Measurements from ENCODE around the gene CCL2. TPM values are rescaled to one million over a fixed set of nuclear protein-coding genes. Genes with fewer than 3 reads are reported as not detected.

CCL2 gene
- total and polyA plus RNA-seq, 2 of the 8 experiments (the other 6 are each of a cell fraction or from before 2014, with no cell fraction given): 3.0 to 3.7 TPM

DNA sequence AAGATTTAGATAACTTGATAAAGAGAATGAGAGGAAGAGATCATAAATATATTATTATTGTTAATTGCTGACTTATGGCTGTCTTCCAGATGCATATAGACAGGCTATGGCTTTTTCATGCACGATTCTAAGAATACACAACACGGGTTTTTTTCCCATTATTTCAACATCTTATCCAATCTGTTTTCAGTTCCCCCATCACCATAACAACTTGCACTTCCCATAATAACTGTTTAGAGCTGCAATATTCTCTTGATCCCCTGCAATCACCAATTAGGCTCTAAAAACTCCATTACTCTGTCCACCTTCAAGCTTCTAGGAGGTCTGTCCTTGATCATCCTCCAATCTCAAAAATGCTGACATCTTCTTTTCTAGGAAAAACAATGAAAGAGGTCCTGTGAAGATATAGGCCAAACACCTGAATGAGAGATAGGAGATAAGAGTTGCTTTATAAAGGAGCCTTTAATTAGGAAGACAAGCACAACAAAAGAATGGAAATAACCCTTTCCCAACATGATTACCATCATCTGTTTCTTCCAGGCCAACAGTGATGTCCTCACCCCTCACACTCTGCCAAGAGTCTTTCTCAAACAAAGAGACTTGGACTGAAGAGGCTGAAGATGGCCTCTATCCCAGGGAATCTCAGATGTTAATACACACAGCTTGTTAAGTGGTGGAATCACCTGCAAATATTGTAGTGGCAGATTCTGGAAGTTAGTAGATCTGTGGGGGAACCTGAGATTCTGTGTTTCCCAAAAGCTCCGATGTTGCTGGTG, 32.2 kb upstream of the CCL2 start:
- no peak overlapping the region for H3K27ac ChIP-seq (ENCODE audit: low read depth, low read length)
- H2BK5ac ChIP-seq (ENCODE audit: low read depth, low read length): no peak overlapping the region
- no peak overlapping the region for H4K8ac ChIP-seq (ENCODE audit: extremely low read depth, insufficient read depth, low read length)
- H3K23ac ChIP-seq (ENCODE audit: insufficient read length): no peak overlapping the region
- 0 out of 7 replicates have a peak, but pooled peaks cover 0 to 4% (median 0%) of the 10 kb centered on the region in 4 experiments for H3K4me1 ChIP-seq (replicated peaks in 1 of 4; ENCODE audit: control insufficient read depth in 3 of 4, insufficient read depth in 4 of 4, low read length in 3 of 4)
- TF ChIP-seq KDM4A (IDR thresholded peaks at IDR 0.05; ENCODE audit: low read depth, low read length, severe bottlenecking) (no peak), NRF1 (IDR thresholded peaks at IDR 0.05; ENCODE audit: low read depth, low read length) (no peak), KDM1A (IDR thresholded peaks at IDR 0.05; ENCODE audit: borderline replicate concordance, low read length) (no peak)
- H4K20me1 ChIP-seq (replicated peaks in 1 of 2; ENCODE audit: control insufficient read depth in 1 of 2, insufficient read depth in 2 of 2, low read length in 2 of 2): no peaks in the 10 kb centered on the region
- 93% methylated on average over 3 of the region's 3 CpGs; no CpG with 5 or more reads in 1 of the 2 experiments for WGBS, 2 experiments (ENCODE audit: extremely low coverage in 1 of 2, insufficient coverage in 1 of 2, insufficient read length in 1 of 2, insufficient replicate concordance in 2 of 2, low coverage in 1 of 2, low lambda C conversion rate in 2 of 2, missing lambda C conversion rate in 1 of 2)
- CTCF ChIA-PET (ENCODE audit: partially characterized antibody): interaction anchor here (1.5 to 2.7 kb wide), 2 partner anchors 22 to 139 kb away, joined by 6 to 17 read pairs; no protein-coding TSS in a partner anchor
- no peak overlapping the region for H3K4me2 ChIP-seq (ENCODE audit: insufficient read depth in 1 of 2, low read depth in 2 of 2, low read length in 2 of 2)
- H2BK12ac ChIP-seq (ENCODE audit: low read depth, low read length): no peak overlapping the region
- H3K56ac ChIP-seq (replicated peaks; ENCODE audit: insufficient read length, low read depth, low read length): no peak overlapping the region
- no peak overlapping the region for H4K91ac ChIP-seq (replicated peaks; ENCODE audit: insufficient read length, low read length)
- no peak overlapping the region for H3K18ac ChIP-seq (ENCODE audit: extremely low read depth, low read length)
- no peak overlapping the region for H4K5ac ChIP-seq (ENCODE audit: insufficient read length, low read depth, low read length)
- FAIRE-seq (no peak), DNase-seq (ENCODE audit: low read depth in 1 of 2, low spot score in 2 of 2) (no peak)
- H3K79me1 ChIP-seq (ENCODE audit: low read depth, low read length): no peaks in the 10 kb centered on the region
- H3K4me3 ChIP-seq (ENCODE audit: extremely low read depth in 1 of 4, insufficient read depth in 2 of 4, low read depth in 3 of 4, low read length in 4 of 4): no peak overlapping the region
- H3K9ac ChIP-seq (replicated peaks in 1 of 4; ENCODE audit: extremely low read depth in 1 of 4, low read depth in 3 of 4, low read length in 3 of 4): no peak overlapping the region
- H2AK5ac ChIP-seq (ENCODE audit: low read depth, low read length): no peak overlapping the region
- no peaks in the 10 kb centered on the region for H3K79me2 ChIP-seq (ENCODE audit: control insufficient read depth in 1 of 2, insufficient read depth in 2 of 2, low read length in 2 of 2)
- no peak overlapping the region for H3K4ac ChIP-seq (replicated peaks; ENCODE audit: insufficient read length, low read depth, low read length)
- no peak overlapping the region for H2AFZ ChIP-seq (ENCODE audit: low read length)
- H3K9me3 ChIP-seq (ENCODE audit: insufficient read depth in 2 of 2, low read depth in 1 of 2, low read length in 1 of 2): no peaks in the 10 kb centered on the region
- H3K14ac ChIP-seq (ENCODE audit: insufficient read length): no peak overlapping the region
- POLR2A ChIA-PET (ENCODE audit: partially characterized antibody): no interaction called here
- no peaks in the 10 kb centered on the region for H3K23me2 ChIP-seq (ENCODE audit: low read depth, low read length)
- no peak overlapping the region for H2BK120ac ChIP-seq (replicated peaks; ENCODE audit: low read depth, low read length)
- no peak overlapping the region for H2BK15ac ChIP-seq (ENCODE audit: low read length)
- no peaks in the 10 kb centered on the region for H3K27me3 ChIP-seq (replicated peaks in 1 of 4; ENCODE audit: control insufficient read depth in 3 of 4, extremely low read depth in 1 of 4, insufficient read depth in 3 of 4, low read length in 3 of 4)
- H2BK20ac ChIP-seq (ENCODE audit: low read length): no peak overlapping the region
- no peaks in the 10 kb centered on the region for H3K36me3 ChIP-seq (ENCODE audit: control insufficient read depth in 2 of 4, insufficient read depth in 4 of 4, low read length in 3 of 4)
